GM21360 (cell line): ENCODE measurements around the gene COL11A2.
"Not testable (repeated sequence)": the region's sequence is repeated elsewhere in the genome, so short reads cannot be mapped to it uniquely, and the experiment has no call there.

Experiments used
- ATAC-seq: cut with Tn5 transposase; IDR thresholded peaks from one replicate; pipeline ENCODE4 v1.9.1; 2021; ENCODE audit warnings: mild to moderate bottlenecking, moderate library complexity; ENCODE audit not compliant: unreplicated experiment

The COL11A2 gene

GRCh38 chr6:33160096-33160495 is 32.2 kb downstream of the COL11A2 start:
- no peak for ATAC-seq

GRCh38 chr6:33156964-33157363 is 35.3 kb downstream of the COL11A2 start:
- ATAC-seq = no peak

- ATAC-seq = no peak
Observed at GRCh38 chr6:33156561-33156960, 35.7 kb downstream of the COL11A2 start.

DNA sequence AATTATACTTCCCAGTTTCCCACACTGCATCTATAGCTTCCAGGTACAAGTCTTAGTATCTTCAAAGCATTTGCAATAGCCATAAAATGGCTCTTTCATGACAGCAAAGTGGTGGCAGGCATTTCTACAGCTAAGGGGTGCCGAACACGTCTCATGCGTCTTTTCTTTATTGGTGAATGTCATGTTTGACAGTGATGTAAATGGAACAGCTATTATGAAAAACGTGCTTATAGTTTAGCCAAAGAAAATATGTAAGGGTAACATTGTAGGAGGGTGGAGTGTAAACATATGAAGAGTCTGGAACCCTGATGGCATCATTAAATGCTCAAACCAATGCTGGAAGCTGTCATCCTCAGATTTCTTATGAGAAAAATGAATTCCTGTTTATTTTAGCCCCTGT is 37.9 kb downstream of the COL11A2 start:
- ATAC-seq = no peak

DNA sequence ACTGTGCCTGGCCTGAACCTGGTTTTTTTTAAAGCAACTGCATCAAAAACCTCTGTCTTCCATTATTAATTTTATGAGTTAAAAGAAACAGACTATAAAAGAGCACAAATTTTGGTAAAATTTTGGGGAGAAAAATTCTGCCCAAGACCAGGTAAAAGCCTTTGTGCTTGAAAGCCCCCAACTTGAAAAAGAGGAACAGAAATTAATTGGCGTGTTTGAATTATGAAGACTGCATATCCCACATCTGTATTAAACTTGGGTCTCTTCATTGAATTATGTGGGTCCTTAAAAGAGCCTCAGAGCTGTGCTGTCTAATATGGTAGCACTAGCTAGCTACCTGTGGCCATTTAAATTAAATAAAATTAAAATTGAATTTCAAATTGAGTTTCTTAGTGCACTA is 41.2 kb downstream of the COL11A2 start:
- no peak for ATAC-seq

DNA sequence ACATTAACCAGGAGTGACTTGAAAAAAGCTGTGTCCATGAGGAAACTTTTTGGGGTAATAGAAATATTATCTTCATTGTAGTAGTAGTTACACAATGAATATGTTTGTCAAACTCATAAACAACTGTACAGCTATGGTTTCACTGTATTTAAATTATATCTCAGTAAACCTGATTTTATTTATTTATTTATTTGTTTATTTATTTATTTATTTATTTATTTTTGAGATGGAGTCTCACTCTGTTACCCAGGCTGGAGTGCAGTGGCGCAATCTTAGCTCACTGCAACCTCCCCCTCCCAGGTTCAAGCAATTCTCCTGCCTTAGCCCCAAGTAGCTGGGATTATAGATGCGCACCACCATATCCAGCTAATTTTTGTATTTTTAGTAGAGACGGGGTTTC is 41.7 kb downstream of the COL11A2 start:
- not testable (repeated sequence) for ATAC-seq

GRCh38 chr6:33147807-33148666 is 44.2 kb downstream of the COL11A2 start:
- ATAC-seq = no peak

GRCh38 chr6:33144373-33144772 is 47.9 kb downstream of the COL11A2 start:
- ATAC-seq = no peak

- ATAC-seq = no peak
Observed at GRCh38 chr6:33143113-33143770, 49.0 kb downstream of the COL11A2 start.

DNA sequence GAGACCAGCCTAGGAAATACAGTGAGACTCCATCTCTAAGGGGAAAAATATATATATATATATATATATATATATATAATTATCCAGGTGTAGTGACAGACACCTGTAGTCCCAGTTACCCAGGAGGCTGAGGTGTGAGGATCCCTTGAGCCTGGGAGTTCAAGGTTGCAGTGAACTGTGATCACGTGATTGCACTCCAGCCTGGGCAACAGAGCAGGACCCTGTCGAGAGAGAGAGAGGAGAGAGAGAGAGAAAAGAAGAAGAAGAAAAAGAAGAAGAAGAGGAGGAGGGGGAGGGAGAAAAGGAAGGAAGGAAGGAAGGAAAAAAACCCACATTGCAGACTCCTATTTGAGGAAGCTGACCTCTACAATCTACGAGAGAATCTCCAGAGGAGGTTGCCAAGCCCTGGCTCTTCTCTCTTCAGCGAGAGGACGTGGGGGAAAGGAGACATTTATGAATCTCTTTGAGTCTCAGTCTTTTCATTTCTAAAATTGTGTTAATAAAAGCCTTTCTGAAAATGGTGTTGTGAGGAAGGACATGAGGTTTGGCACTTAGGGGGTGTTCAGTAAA is 49.7 kb downstream of the COL11A2 start:
- ATAC-seq = no peak

GRCh38 chr6:33140556-33140955 is 51.7 kb downstream of the COL11A2 start:
- ATAC-seq = no peak

DNA sequence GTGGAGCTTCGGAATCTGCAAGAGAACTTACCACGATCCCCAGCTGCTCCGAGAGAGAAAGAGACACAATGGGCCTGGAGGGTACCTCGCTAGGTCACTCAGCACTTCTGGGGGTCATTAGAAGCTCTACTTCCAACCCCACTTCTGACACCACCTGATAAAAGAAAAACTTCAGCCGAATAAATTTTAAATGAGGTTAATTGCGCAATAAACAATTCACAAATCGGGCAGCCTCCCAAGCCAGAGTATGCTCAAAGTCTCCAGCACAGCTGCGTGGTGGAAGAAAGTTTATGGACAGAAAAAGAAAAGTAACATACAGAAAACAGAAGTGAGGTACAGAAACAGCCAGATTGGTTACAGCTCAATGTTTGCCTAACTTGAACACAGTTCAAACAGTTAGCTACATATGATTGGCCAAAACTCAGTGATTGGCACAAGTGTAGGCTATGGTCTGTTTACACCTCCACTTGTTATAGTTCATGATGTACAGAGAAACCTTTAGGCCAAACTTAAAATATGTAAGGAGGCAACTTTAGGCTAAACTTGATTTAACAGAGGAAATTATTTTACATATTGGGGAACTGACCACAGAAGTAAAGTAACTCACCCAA is 52.6 kb downstream of the COL11A2 start:
- ATAC-seq = no peak

- ATAC-seq = no peak
Observed at GRCh38 chr6:33136310-33136900, 55.9 kb downstream of the COL11A2 start.

DNA sequence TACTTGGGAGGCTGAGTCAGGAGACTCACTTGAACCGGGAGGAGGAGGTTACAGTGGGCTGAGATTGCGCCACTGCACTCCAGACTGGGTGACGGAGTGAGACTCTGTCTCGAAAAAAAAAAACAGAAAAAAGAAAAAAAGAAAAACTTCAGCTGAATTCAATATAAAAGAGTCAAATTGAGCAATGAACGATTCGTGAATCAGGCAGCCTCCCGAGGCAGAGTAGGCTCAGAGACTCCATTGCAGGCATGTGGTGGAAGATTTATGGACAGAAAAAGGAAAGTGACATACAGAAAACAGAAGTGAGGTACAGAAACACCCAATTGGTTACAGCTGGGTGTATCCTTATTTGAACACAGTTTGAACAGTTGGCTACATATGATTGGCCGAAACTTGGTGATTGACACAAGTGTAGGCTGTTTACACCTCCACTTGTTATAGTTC is 60.2 kb downstream of the COL11A2 start:
- no peak for ATAC-seq

DNA sequence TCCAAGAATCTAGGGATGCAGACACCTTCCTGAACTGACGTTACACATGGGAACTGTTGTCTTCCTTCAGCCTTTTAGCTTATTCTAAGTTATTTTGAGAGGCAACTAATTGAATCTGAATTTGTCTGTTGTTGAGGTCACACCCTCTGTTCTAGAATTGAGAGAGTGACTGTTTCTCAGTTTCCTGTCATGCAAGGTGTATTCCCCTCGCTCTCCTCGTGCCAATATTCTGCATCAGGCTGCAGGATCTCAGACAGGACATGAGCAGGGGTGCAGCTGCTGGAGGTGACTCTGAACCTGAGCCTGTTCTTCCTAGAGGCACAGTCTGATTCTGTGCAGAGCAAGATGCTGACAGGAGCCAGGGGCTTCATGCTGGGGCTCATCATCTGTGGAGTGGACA is 63.9 kb downstream of the COL11A2 start:
- no peak for ATAC-seq

GRCh38 chr6:33126101-33126714 is 66.1 kb downstream of the COL11A2 start:
- ATAC-seq = no peak

DNA sequence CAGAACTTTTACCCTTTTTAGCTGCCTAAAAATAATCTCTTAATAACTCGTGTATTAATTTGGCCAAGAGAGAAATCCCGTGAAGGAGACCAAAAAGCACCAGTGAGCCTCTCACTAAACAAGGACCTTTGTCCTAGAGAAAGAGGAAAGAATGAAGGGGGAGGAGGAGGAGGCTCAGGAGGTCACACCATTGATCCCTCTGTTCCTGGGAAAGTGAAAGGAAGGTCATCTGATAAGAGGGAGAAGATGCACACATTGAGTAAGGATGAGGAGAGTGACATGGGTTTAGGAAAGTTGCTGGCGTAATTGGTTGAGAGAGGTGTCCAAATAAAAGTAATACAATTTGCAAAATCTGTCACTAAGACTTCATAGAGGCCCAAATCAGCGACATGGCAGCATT is 67.3 kb downstream of the COL11A2 start:
- ATAC-seq = no peak

DNA sequence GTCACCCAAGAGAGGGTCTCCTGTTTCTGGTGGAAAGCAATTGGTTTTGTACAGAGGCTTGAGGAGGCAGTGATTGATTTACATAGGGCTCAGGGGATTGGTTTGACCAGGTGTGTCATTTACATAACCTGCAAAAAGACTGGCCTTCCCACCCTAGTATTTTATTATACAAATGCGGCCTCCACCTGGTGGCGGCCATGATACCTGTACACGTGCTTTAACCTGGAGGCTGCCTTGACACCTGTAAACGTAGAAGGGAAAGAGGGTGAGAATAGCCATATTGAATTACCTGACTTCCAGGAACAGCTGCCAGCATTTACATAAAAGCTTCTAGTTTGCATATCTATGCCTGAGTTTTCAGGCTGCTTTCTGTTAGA is 67.8 kb downstream of the COL11A2 start:
- ATAC-seq = no peak

GRCh38 chr6:33123732-33124524 is 68.3 kb downstream of the COL11A2 start:
- no peak for ATAC-seq

GRCh38 chr6:33123181-33123580 is 69.1 kb downstream of the COL11A2 start:
- ATAC-seq = no peak
